Medulla oblongata (tissue), 1 donor: Measurements from ENCODE around the gene DGKZ.

Source experiments
- DNase-seq: peaks from one replicate; pipeline ENCODE4 v3.0.0-alpha.2; 2015; ENCODE audit errors: extremely low spot score

DGKZ gene

GRCh38 chr11:46326813-46327416 lies 20.3 kb upstream of the DGKZ start:
- no peak for DNase-seq

GRCh38 chr11:46327829-46328228 lies 19.4 kb upstream of the DGKZ start:
- DNase-seq = no peak

DNA sequence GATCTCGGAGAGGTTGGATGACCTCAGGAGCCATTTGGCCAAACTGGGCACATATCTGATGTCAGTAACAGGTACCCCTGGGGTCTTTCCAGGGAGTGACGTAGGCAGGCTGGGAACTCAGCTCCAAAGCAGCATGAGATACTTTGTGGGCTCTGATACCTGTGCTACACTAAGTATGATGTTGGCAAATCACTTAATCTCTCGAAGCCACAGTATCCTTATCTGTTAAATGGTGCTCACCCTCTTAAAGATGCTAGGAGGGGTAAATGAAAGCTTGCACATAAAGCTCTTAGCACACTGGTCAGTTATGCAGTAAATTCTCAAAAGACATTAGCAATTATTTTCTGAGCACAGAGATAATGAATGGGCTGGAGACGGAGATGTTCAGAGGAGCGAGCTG lies 17.1 kb upstream of the DGKZ start:
- DNase-seq = no peak

DNA sequence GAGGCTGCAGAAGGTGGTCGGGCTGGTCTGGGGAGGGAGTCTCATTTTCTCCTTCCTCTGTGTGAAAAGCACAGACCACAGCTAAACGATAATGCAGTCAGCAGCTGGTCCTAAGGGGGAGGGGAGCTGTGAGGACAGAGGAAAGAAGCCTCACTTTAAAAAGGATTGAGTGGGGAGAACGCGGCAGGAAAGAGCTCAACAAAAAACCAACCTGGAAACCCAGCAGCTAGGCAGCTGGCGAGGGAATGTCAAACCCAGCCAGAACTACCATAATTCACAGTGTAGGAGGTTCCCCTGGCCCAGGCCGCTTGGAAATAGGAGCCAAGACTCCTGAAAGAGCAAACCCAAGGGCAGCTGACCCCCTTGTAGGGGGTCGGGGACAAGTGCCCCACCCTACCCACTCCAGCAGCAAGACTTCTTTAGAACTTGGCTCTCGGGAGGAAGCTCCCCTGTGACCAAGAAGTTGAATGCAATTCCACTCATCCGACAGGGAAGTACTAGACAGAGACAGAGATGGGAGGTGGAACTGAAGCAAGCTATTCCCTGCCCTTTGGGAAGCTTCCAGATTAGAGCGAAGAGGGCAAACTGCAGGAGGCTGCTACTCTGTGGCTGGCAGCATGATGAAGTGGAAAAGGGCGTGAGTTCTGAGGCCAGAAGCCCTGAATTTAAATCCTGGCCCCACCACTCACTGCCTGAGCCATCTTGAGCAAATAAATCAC lies 16.5 kb upstream of the DGKZ start:
- no peak for DNase-seq

GRCh38 chr11:46331282-46331984 lies 15.8 kb upstream of the DGKZ start:
- no peak for DNase-seq

DNA sequence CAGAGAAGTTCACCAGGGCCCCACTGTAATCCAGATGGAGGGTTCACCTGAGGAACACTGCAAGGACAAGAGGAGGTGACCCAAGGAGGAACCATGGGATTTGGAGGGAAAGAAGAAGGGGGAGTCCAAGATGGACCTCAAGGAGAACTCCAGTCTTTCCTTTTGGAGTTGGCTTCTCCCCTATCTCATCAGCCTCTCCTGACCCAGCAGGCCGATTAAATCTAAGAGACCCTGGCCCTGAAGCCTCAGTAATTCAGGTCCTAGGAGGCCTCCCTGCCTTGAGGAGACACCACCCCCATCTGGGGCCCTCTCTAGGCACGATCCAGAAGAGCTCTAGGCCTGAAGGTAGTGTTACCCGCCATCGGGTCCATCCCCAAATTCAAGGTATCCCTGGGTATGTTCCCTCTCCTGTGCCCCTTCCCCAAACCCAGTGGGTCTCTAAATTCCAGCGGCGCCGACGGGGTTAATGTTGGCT lies 15.1 kb upstream of the DGKZ start:
- DNase-seq = no peak

GRCh38 chr11:46332568-46333393 lies 14.5 kb upstream of the DGKZ start:
- no peak for DNase-seq

- no peak for DNase-seq
These were observed 13.8 kb upstream of the DGKZ start for GRCh38 chr11:46333394-46333947.

GRCh38 chr11:46334211-46334610 lies 13.1 kb upstream of the DGKZ start:
- DNase-seq = no peak

- DNase-seq = no peak
These were observed 12.0 kb upstream of the DGKZ start for GRCh38 chr11:46335271-46335670.

- DNase-seq = peak; percentile 46
These were observed 11.2 kb upstream of the DGKZ start for GRCh38 chr11:46335890-46336562.

DNA sequence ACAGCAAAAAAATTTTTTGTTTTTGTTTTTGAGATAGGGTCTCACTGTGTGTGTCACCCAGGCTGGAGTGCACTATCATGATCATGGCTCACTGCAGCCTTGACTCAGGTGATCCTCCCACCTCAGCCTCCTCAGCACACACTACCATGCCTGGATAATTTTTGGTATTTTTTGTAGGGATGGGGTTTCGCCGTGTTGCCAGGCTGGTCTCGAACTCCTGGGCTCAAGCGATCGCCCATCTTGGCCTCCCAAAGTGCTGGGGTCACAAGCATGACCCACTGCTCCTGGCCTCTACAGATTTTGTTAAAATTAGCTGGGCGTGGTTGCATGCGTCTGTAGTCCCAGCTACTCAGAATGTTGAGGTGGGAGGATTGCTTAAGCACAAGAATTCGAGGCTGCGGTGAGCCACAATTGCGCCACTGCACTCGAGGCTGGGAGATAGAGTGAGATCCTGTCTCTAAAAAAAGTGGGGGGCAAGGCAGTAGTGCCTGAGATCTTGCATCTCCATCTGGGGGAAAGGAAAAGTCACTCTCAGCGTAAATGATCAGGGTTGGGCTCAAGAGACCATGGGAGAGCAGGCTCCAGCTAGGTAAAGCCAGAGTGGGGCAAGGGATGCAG lies 10.6 kb upstream of the DGKZ start:
- DNase-seq = no peak

DNA sequence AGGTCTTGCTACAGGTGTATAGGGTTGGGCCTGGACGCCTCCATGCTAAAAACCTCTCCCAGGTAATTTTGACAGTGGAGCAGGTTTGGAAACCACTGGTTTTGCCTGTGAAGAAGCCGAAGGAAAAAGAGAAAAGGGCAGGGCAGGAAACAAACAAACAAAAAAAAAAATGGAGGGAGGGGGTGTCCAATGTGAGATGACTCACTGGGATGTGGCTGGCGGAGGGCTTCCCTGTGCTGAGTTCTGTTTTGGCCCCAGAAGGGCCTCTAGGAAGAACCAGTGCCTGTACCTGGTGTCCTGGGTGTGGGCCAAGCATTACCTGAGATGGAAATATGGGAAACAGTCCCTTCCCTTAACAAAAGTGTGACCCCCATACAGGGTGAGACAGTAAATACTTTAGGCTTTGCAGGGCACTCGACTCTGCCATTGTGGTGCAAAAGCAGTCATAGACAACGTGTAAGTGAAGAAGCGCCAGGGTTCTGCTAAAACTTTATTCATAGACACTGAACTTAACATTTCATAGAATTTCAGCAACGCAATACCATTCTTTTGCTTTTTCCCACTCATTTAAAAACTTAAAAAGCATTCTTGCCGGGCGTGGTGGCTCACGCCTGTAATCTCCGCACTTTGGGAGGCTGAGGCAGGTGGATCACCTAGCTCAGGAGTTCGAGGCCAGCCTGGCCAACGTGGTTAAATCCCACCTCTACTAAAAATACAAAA lies 9.5 kb upstream of the DGKZ start:
- DNase-seq = no peak

DNA sequence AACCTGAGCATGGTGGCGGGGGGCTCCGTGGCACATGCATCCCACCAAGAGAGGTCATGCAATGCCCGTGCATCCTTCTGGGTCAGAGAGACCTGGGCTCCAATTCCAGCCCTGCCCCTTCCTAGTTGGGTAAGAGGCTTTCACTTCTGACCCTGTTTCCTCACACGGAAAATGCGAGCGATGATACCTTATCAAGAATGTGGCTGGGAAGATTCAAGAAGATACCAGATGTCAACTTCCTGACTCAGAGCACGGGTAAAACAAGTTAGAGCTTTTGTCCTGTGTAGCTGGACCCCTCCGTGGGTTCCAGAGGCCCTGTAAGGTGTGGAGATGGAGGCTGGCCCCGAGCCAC lies 8.7 kb upstream of the DGKZ start:
- DNase-seq = no peak

- no peak for DNase-seq
These were observed 8.1 kb upstream of the DGKZ start for GRCh38 chr11:46338988-46339666.

GRCh38 chr11:46339816-46340215 lies 7.4 kb upstream of the DGKZ start:
- no peak for DNase-seq

GRCh38 chr11:46341454-46341853 lies 5.8 kb upstream of the DGKZ start:
- no peak for DNase-seq

DNA sequence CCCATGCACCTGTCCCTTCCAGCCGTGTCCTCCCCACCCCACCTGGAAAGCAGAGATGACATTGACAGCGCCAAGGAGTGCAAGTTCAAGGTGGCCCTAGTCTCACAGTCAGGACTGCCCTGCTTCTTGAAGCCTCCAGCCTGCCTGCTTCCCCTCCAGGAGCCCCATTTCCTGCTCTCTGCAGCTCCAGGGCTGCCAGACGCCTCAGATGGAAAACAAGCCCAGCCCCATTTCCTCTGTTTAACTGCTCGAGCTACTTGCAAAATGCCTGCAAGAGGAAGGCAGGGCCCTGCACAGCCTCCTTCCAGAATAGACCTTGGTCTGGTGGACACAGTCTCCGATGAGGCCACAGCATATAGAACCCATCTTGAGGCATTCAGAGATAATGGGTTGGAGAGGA lies 5.0 kb upstream of the DGKZ start:
- no peak for DNase-seq

DNA sequence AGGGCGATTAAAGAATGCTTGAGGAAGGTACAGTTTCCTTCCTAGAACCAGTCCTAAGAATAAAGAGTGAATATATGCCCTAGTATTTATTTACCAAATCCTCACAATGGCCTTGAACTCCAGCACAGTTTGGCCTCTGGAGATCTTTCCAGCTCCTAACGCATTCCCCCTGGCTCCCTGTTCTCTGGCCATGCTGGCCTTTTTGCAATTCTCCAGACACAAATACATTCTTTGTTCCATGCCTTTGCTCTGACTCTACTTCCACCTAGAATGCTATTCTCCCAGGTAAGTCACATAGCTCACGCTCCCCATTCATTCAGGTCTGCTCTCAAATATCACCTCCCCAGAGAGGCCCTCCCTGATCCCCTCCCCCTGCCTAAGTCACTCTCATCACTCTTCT lies 3.7 kb upstream of the DGKZ start:
- DNase-seq = no peak
